ENCODE measurements around the gene KCTD11.

- TF ChIP-seq, protein P1, sequence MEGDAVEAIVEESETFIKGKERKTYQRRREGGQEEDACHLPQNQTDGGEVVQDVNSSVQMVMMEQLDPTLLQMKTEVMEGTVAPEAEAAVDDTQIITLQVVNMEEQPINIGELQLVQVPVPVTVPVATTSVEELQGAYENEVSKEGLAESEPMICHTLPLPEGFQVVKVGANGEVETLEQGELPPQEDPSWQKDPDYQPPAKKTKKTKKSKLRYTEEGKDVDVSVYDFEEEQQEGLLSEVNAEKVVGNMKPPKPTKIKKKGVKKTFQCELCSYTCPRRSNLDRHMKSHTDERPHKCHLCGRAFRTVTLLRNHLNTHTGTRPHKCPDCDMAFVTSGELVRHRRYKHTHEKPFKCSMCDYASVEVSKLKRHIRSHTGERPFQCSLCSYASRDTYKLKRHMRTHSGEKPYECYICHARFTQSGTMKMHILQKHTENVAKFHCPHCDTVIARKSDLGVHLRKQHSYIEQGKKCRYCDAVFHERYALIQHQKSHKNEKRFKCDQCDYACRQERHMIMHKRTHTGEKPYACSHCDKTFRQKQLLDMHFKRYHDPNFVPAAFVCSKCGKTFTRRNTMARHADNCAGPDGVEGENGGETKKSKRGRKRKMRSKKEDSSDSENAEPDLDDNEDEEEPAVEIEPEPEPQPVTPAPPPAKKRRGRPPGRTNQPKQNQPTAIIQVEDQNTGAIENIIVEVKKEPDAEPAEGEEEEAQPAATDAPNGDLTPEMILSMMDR (conservative IDR thresholded peaks at IDR 0.05 in 1 of 2, IDR thresholded peaks at IDR 0.05 in 1 of 2; ENCODE audit: extremely low read depth in 1 of 2, insufficient read depth in 1 of 2, low read depth in 1 of 2, low read length in 2 of 2): no peak
- TF ChIP-seq EZH2 (IDR thresholded peaks at IDR 0.05; ENCODE audit: borderline replicate concordance, low read length): no peak
Measured at GRCh38 chr17:7403977-7404736, 52.2 kb downstream of the KCTD11 start, which contains the start of gene TMEM256.
